Measurements from ENCODE around the gene MAPK8IP3. TPM values are rescaled to one million over a fixed set of nuclear protein-coding genes. Genes with fewer than 3 reads are reported as not detected.

The MAPK8IP3 gene
- total and polyA plus RNA-seq, 9 of the 15 experiments (the other 6 are each of a cell fraction or from before 2014, with no cell fraction given), result 0.17 to 58.7 (median 16.7) TPM

- TF ChIP-seq MYC (IDR thresholded peaks at IDR 0.05; ENCODE audit: low read depth, low read length) (peak; percentile 58; the same call in 1 of the 2 replicates), MYC (CRISPR knock-in tag; IDR thresholded peaks at IDR 0.05; ENCODE audit: borderline replicate concordance, low read depth) (no peak), ZNF707 (CRISPR knock-in tag; conservative IDR thresholded peaks at IDR 0.05) (no peak), KDM2B (CRISPR knock-in tag; IDR thresholded peaks at IDR 0.05) (0 out of 2 replicates have a peak, but pooled peaks have one; percentile 49), SP1 (CRISPR knock-in tag; IDR thresholded peaks at IDR 0.05) (peak; percentile 84; the same call in 1 of the 2 replicates), ZNF717 (CRISPR knock-in tag; IDR thresholded peaks at IDR 0.05) (no peak), TCF7L2 (IDR thresholded peaks at IDR 0.05; ENCODE audit: low read depth, low read length) (no peak), GABPB1 (CRISPR knock-in tag; IDR thresholded peaks at IDR 0.05) (peak; percentile 96), PTRF (tag; IDR thresholded peaks at IDR 0.05) (no peak), MNT (conservative IDR thresholded peaks at IDR 0.05) (peak in 1 of 2 experiments; percentile 64; a peak in 2 of 4 replicates), NFE2L1 (tag; IDR thresholded peaks at IDR 0.05; ENCODE audit: borderline replicate concordance, low read depth) (no peak), ELF1 (tag; IDR thresholded peaks at IDR 0.05) (peak; percentile 96), NCOA4 (IDR thresholded peaks at IDR 0.05; ENCODE audit: partially characterized antibody) (no peak), KAT2B (IDR thresholded peaks at IDR 0.05; ENCODE audit: low read depth, low read length) (peak; percentile 75), ZNF165 (CRISPR knock-in tag; IDR thresholded peaks at IDR 0.05; ENCODE audit: borderline replicate concordance) (no peak), CCNT2 (IDR thresholded peaks at IDR 0.05; ENCODE audit: borderline replicate concordance, extremely low read depth, insufficient read length, low read depth, low read length) (peak; percentile 98), FUS (optimal IDR thresholded peaks at IDR 0.05; ENCODE audit: low read depth, low read length) (peak; percentile 88), RBM14 (IDR thresholded peaks at IDR 0.05; ENCODE audit: borderline replicate concordance, insufficient read depth, low read depth, low read length) (no peak), CBFA2T3 (IDR thresholded peaks at IDR 0.05) (no peak), SOX6 (IDR thresholded peaks at IDR 0.05) (peak; percentile 65), ZFP1 (CRISPR knock-in tag; IDR thresholded peaks at IDR 0.05) (no peak), MTA3 (IDR thresholded peaks at IDR 0.05; ENCODE audit: borderline replicate concordance) (peak; percentile 96), GTF2F1 (IDR thresholded peaks at IDR 0.05; ENCODE audit: low read depth, low read length) (no peak)
- TF ChIP-seq, protein P1, sequence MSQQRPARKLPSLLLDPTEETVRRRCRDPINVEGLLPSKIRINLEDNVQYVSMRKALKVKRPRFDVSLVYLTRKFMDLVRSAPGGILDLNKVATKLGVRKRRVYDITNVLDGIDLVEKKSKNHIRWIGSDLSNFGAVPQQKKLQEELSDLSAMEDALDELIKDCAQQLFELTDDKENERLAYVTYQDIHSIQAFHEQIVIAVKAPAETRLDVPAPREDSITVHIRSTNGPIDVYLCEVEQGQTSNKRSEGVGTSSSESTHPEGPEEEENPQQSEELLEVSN (IDR thresholded peaks at IDR 0.05; ENCODE audit: borderline replicate concordance in 1 of 2, extremely low read depth in 1 of 2, insufficient read depth in 1 of 2, insufficient read length in 1 of 2, low read depth in 1 of 2, low read length in 1 of 2, poor library complexity in 1 of 2, severe bottlenecking in 1 of 2), result peak in 1 of 2 experiments; percentile 69
- TF ChIP-seq, protein P2, sequence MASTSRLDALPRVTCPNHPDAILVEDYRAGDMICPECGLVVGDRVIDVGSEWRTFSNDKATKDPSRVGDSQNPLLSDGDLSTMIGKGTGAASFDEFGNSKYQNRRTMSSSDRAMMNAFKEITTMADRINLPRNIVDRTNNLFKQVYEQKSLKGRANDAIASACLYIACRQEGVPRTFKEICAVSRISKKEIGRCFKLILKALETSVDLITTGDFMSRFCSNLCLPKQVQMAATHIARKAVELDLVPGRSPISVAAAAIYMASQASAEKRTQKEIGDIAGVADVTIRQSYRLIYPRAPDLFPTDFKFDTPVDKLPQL (IDR thresholded peaks at IDR 0.05; ENCODE audit: extremely low read depth, insufficient read length), result no peak
Measured at GRCh38 chr16:1705688-1706385, at the start of gene MAPK8IP3 (continued).
